HG03442 (cell line): ENCODE data around the gene EVC.

Experiments used
- ATAC-seq: cut with Tn5 transposase; IDR thresholded peaks from one replicate; pipeline ENCODE4 v1.9.1; 2021; ENCODE audit warnings: mild to moderate bottlenecking, moderate library complexity; ENCODE audit not compliant: unreplicated experiment

EVC gene

GRCh38 chr4:5730436-5730835 lies 19.4 kb downstream of the EVC start:
- no peak for ATAC-seq

DNA sequence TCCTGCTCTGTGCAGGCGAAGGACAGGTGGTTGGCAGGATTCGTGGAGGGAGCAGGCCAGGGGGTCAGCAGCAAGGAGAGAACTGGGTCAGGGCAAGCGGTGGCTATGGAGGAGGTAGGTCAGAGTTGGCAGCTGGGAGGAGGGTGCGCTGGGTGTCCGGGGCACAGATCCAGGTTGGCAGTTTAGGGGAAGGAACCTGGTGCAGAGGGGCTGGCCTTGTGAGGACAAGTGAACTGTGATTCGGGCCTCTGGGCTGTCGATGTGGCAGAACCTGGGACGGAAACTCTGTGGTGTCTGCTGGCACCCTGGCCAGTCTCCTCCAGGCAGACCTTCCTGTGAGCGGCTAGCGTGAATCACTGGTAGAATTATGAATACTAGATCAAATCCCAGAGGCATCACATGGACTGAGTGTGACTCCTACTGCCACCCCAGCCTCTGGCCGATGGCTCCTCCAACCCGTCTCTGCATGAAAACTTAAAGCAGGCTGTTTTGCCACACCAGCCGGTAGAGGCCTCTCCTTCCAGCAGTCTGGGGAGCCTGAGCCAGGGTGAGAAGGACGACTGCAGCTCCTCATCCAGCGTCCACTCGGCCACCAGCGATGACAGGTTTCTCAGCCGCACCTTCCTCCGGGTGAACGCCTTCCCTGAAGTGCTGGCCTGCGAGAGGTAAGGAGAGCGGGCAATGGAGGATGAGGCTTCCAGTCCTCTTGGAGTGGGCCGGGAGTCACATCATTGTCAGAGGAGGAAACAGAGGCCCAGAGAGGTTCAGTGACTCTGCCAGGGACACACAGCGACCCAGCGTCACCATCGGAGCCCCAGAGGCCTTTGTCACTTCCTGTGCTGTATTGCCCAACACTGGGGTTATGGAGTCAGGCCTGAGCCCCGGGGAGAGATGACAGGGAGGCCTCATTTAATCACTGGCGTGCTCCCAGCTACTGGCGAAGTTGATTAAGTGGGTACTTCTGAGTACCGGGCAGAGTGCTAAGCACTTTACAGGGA lies 20.3 kb downstream of the EVC start:
- no peak for ATAC-seq

- ATAC-seq, result no peak
Observed at GRCh38 chr4:5732158-5732557, 21.2 kb downstream of the EVC start.

DNA sequence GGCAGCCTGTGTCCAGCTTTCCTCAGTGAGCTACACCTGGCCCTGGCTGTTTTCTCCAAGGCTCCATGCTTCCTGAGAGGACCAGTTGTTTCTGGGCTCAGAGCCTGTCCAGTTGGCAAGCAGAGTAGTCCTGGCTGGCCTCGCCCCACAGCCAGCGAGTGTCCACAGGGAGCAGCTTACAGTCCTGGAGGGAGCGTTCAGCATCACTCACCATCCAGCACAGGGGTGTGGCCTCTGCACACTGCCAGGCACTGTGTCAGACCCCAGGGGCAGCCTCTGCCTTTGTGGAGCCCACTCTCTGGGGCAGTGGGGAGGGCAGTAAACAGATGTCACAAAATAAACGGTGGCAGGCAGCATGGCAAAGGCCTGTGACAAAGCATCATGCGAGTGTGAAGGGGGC lies 23.9 kb downstream of the EVC start:
- no peak for ATAC-seq

DNA sequence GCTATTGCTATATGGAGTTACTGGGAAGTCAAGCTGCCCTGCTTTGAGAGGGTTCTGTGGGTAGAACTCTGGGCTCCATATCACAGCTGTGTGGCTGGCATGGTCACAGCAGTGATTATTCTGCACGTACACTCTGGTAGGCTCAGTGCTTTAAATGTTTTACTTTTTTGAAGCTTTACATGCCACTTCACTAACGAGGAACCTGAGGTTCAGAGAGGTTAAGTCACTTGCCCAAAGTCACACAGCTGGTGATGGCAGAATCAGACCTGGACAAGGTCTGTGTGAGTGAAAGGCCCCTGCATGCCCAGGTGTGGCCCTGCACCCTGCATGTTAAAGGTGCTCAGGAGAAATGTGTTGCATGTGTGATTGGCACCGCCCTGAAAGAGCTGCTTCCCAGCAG lies 24.5 kb downstream of the EVC start:
- no peak for ATAC-seq

- ATAC-seq, result no peak
Observed at GRCh38 chr4:5738061-5738460, 27.1 kb downstream of the EVC start.

- no peak for ATAC-seq
Observed at GRCh38 chr4:5742388-5742787, 31.4 kb downstream of the EVC start.

DNA sequence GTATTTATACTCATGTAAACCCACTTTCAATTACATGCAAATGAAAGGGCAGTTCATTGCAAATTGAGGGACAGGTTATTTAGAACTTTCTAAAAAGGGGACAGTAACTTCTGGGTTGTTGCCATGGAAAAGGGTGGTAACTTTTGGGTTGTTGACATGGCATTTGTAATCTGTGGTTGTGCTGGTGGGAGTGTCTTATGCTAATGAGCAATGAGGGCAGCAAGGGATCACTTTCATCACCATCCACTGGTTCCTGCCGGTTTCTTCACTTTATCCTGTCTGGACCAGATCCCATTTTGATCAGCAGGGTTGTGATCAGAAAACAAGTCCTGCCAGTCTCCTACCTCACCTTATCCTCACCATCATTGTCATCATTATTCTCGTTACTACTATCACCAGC lies 32.0 kb downstream of the EVC start:
- no peak for ATAC-seq

DNA sequence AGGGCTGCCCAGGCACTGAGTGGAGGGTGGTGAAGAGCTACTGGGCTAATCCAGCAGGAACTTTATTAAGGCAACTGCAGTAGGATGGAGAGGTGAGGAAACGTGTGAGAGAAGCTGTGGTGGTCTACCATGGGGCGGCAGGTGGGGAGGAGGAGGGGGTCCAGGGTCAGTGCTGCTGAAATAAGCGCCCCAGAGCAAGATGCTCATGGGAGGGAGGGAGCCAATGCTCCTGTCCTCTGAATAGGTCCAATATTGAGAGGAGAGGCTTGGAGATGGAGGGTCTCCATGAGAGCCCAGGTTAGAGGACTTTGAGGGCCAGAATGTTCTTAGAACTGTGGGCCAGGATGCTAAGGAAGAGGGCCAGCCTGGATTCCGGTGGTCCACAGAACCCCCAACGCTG lies 35.2 kb downstream of the EVC start:
- no peak for ATAC-seq

DNA sequence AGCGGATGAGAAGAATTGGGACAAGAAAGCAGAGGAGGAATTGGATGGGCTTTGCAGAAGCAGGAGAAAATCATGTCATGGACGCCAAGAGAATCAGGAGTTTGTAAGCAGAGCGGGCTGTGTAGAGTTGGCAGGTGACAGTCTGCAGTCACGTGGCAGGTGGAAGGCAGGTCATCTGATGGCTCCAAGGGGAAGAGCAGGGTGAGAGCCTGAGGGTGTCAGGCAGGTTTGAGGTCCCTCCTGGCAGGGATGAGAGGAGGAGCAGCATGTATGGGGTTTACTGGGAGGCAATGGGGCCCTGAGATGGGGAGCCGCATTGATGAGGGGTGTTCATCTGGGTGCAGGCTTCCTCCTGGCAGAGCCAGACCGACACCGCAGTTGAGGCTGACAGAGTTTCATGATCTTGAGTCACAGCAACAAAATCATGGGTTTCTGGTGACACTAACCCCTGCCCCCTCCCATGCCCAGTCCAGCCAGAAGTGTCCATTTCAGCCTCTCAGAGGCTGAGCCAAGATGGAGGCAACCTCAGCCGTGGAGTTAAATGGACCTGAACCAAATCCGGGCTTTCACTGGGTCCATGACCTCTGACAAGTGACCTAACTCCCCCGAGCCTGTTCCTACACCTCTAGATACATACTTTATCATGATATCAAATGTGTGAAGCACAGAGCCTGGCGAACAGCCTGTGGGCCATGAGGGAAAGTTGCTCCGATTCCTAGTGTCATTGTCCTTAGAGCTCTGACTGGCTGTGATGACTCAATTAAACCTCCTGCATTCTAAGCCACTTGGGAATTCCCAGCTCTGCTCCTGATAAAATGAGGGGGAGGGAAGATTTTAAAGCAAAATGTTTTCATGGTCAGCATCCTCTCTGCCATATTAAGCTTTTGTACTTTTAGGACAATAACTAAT lies 36.1 kb downstream of the EVC start:
- no peak for ATAC-seq

DNA sequence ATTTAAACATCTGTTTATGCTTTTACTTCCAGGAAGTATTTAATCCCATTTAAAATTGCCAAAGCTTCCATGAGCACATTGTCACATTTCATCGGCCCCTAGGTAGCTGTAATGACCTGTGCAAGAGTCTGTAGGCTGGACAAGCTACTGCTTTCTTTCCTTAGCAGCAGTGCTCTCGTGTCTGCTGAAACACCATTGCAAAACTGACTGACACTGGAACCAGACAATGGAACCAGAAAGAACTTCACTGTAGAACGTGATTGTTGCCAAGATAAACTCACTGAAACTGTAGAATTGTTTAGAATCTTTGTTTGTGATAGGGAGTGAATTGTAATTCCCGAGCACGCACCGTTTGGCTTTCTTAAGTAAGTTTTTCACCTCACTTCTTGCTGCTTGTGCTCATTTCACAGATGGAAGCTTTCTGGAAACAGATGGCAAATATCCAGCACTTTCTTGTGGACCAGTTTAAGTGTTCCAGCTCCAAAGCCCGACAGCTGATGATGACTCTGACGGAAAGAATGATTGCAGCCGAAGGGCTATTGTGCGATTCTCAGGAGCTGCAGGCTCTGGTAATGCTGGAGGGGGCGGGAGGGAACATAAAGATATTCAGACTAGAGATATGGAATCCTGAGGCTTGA lies 36.9 kb downstream of the EVC start:
- ATAC-seq, result no peak

GRCh38 chr4:5749568-5749967 lies 38.6 kb downstream of the EVC start:
- no peak for ATAC-seq

- no peak for ATAC-seq
Observed at GRCh38 chr4:5750052-5750945, 39.3 kb downstream of the EVC start.

DNA sequence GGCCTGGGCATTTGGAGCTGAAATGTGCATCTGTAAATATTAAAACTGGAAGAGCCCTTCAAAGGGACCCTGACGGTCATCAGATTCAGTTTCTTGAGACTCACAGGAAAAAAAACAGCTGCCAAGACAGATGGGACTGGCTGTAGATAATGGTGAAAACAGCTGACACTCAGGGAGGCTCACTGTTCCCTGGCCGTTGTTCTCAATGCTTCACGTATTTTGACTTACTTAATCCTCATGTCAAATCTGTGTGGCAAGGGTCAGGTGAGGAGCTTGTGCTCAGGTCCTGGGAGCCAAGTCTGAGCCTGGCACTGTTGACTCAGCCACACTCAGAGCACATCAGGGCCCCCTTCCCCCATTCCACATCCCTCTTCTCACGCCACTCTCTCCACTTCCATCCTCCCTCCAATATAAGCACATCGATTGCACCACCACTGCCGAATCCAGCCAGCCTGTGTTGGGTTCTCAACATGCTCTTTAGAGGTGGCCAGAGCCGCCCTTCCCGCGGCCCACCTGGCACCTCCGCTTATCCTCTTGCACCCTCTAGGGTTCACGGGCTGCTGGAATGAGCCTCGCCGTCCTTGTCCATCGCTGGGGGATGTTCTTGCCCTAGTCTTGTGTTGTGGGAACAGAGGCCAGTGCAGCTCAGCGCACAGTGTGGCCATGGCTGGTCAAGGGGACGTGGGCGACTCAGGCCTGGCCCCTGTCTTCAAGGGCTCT lies 40.1 kb downstream of the EVC start:
- no peak for ATAC-seq

DNA sequence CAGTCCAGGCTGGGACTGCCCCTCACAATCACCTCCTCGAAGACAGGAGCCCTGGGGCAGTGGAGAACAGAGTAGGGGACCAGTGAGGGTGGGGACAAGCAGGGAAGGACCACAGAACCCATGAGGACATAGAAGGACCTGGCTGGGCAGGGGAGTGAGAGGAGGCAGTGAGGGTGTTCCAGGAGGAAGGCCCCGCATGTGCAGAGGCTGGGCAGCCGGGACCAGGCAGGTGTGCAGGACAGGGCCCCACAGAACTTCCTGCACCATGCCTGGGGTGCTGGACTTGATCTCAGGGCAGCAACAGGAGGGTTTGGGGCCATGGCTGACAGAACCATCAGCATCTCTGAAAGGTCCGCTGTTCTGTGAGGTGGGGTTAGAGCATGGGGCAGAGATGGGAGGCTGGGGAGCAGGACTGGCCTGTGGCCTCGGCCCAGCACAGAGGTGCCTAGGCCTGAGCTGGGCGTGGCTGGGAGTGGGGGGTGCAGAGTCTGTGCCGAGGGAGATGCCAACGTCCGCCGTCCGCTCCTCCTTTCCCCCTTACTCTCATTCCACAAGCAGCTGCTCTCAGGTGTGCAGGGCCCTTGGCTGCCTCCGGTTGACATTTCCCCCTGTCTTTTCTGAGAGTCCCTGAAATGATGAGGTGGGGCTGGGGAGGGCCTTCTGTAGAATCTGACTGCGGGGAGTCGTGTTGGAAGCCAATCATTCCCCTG lies 40.8 kb downstream of the EVC start:
- no peak for ATAC-seq

DNA sequence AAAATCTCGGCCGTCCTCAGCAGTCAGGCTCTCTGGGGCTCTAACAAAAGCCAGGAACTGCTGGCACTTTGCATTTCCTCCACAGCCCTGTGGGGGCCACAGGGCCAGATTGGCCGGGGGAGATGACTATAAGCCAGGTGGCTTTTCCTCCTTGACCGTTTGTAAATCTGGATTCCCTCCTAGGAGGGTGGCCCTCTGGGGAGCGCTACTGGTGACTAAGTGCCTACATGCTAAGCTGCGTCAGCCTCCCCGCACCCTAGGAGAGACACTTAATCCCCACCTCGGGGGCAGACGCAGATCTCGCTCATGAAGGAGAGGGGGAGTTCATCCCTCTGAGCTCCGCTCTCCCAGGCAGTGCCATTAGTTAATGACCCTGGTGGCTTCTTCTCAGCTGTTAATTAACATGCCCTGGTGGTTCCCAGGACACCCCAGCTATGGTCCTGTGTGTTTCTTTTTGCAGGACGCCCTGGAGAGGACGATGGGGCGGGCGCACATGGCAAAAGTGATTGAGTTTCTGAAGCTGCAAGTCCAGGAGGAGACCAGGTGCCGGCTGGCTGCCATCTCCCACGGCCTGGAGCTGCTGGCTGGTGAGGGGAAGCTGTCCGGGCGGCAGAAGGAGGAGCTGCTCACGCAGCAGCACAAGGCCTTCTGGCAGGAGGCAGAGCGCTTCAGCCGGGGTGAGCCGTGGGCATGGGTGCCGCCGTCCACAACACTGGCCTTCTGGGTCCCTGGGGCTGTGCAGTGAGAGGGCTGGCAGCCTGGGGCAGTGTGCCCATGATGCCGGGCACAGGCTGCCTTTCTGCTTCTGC lies 41.6 kb downstream of the EVC start:
- ATAC-seq, result no peak

- no peak for ATAC-seq
Observed at GRCh38 chr4:5753366-5753765, 42.4 kb downstream of the EVC start.
